ENCODE measurements around the gene SEZ6.

DNA sequence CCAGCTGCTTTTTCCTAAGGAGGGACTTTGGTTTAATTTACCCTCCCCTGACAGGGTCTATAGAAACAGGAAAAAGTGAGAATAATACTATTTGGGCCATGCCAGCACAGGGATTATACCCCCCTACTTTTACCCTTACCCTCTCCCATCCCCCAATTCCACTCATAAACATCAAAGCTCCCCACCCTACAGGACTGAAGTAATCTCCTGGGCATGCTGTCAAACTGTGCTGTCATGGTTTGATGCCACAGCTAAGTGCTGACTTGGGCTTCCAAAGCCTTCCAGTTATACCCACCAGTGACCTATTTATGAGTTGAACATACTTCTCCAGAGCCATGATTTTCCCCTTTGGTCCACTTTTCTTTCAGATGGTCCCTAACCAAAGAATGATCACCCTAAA is 67.3 kb downstream of the SEZ6 start:
- no peak for TF ChIP-seq POLR2A (IDR thresholded peaks at IDR 0.05)
- TF ChIP-seq, protein P1, sequence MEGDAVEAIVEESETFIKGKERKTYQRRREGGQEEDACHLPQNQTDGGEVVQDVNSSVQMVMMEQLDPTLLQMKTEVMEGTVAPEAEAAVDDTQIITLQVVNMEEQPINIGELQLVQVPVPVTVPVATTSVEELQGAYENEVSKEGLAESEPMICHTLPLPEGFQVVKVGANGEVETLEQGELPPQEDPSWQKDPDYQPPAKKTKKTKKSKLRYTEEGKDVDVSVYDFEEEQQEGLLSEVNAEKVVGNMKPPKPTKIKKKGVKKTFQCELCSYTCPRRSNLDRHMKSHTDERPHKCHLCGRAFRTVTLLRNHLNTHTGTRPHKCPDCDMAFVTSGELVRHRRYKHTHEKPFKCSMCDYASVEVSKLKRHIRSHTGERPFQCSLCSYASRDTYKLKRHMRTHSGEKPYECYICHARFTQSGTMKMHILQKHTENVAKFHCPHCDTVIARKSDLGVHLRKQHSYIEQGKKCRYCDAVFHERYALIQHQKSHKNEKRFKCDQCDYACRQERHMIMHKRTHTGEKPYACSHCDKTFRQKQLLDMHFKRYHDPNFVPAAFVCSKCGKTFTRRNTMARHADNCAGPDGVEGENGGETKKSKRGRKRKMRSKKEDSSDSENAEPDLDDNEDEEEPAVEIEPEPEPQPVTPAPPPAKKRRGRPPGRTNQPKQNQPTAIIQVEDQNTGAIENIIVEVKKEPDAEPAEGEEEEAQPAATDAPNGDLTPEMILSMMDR (IDR thresholded peaks at IDR 0.05): no peak
